NK-92 (cell line): ENCODE data around the gene CDC42EP4.

Experiments used
- DNase-seq: peaks from one replicate; lab custom pipeline; 2025; ENCODE audit not compliant: unreplicated experiment; lab: John Stamatoyannopoulos, UW

Gene CDC42EP4

DNA sequence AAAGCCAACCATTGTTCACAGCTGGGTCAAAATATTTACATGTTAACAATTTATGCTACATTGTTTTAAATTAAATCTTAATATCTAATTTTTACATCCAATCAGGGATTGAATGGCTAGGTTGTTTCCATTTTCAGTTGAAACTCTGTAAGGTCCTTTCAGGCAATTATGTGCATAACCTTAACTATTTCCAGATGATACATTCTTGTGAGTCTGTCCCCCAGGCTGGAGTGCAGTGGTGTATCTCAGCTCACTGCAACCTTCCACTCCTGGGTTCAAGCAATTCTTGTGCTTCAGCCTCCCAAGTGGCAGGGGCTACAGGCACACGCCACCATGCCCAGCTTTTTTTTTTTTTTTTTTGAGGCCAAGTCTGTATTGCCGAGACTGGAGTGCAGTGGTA lies 10.4 kb downstream of the CDC42EP4 start:
- DNase-seq = no peak

DNA sequence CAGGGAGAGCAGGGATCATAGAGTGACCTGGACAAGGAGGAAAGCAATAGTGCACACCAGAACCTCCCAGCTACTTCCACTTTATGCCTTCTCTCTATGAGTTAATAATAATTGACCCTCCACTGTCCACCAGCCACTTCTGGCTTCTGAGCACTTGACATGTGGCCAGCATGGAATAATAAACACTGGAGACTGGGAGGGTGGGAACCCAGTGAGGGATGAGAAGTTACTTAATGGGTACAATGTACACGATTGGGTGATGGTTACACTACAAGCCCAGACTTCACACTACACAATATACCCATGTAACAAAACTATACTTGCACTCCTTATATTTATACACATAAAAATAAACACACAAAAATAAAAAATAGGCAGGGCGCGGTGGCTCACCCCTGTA lies 11.4 kb downstream of the CDC42EP4 start:
- DNase-seq = no peak

DNA sequence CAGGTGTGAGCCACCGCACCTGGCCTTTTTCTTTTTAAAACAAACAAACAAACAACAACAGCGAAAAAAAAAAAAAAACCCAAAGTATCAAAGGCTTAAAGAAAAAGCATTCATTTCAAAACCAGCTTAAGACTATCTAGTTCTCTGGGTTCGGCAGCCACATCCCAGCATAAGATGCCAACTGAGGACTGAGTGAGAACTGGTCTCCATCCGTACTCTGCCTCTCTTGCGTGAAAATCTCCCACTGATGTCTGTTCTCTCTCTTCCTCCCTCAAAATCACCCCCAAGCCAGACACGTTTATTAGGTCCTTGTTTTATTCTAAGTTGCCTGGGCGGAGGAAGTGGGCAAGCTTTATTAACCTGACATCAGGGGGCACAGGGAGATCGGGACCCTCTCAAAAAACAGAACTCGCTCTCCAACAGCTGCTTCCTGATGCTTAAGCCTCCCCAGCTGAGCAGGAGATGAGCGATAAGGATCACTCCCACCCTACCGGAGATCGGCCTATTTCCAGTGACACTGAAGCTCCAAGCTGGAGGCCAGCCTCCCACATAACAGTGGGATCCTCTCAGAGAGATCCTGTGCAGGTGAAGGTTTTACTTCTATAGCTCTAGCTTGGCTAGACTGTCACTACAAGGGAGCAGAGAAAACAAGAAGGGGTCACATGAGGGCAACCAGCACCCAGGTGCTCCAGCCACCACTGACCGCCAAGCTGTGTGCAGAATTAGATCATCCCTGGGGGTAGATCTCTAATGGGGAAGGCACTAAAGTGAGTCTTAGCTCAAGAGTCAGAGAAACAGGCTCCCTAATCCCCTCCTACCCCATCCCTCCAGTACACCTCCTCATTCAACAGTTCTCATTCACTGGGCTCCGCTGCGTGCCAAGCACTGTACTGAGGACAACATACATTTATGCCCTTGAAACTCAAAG lies 13.6 kb downstream of the CDC42EP4 start:
- no peak for DNase-seq

DNA sequence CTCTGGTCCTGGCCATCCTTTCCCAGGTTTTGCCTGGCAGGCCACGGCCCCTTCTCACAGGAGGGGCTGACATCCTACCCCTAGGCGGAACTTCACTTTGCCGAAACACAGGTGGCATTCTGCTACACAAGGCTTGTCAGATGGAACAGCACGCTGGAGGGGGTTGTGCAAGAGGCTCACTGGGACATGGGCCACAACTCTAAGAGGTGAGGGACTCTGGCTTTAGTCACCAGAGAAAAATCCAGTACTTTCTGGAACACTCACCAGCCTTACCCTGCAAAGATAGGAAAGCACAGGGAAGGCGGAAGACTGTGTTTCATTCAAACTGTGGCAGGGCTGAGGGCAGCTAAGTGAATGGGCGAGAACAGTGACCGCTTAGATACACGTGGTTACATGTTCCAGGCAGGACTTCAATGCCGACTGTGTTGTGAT lies 18.3 kb downstream of the CDC42EP4 start:
- no peak for DNase-seq

DNA sequence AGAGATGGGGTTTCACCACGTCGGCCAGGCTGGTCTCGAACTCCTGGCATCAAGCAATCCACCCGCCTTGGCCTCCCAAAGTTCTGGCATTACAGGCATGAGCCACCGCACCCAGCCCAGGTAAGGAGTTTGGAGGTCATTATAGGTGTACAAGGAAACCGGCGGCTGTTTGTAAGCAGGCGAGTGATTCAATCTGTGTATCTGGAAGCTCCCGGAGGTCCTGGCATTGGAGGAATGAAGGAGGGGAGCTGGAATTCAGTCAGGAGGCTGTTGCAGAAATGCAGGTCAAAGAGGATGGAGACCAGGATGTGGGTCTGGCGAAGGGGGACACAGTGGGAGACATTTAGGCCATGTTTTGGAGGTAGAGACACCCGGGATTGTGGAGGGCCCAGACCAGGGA lies 18.8 kb downstream of the CDC42EP4 start:
- no peak for DNase-seq

DNA sequence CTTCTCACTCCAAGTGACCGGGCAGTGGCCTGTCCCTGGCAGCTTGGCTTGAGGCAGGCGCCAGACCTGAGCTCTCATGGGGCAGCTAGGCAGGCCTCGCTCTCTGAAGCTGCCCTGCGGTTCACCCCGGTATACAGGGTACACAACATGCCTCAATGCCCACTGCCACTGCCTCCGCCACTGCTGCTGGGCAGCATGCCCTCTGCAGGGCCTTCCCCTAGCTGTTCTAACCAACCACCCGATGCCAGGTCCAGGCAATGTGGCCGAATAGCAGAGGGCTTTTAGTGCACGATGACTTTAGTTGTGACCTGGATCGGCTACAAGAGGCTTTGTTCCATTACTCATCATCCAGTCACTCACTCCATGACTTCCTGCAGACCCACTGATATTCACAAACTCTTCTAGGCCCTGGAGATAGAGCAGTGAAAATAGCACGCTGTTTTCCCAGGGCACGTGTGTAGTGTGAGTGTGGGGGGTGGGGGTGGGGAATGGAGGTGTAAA lies 19.7 kb downstream of the CDC42EP4 start:
- no peak for DNase-seq

DNA sequence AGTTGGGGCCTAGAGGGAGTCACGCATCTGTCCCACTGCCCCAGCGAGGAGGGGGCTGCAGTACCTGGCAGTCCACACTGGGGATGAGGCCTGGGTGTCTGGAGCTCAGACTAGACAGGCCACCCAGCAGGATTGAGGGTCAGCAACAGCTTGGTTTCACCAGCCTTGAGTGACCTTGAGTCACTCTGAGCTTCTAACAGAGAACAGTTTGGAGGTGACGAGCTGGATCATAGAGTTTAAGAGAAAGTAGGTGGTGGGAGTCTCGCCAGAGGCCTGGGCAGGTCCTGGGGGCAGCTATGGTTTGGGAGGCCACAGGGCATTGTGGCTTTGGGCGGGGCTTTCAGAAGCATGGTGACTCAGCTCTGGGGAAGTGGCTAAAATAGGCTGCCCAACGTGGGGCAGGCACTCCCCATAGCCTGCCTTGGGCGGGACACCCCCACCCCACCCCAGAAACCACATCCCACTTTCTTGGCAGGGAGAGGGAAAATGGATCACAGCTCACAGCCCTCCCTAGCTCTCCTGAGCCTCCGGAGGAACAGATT lies 20.5 kb downstream of the CDC42EP4 start:
- no peak for DNase-seq

DNA sequence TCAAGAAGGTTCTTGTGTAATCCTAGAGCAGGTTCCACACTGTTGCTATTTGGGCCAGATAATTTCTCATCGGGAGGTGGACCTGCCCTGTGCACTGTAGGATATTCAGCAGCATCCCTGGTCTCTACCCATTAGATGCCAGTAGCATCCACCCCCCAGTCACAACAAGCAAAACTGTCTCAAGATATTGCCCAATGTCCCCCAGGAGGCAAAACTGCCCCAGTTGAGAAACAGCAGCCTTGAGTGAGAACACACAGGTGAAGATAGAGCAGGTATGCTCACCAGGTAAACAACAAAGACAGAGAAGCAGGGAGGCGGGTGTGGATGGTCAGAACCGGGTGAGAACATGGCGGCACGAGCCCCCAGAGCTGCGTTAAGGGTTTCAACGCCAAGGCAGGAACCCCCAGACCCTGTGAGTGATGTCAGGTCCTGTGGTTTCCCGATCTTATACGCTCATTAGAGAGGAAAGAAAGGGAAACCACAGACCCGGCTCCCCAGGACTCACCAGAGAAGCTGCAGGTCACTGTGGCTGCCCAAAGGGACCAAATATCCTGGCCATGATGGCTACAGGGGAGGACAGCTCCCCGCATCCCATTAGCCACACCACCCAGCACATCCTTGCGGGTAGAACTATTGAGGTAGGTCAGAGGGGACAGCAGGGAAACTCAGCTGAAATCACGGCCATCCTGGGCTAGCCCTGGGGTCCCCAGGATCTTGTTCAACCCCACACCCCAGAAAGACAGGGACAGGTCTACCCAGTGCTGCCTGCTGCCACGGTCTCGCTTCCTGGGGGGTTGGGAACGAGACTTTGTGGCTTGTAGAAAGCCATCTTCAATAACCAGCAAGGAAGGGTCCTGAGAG lies 21.2 kb downstream of the CDC42EP4 start:
- no peak for DNase-seq

DNA sequence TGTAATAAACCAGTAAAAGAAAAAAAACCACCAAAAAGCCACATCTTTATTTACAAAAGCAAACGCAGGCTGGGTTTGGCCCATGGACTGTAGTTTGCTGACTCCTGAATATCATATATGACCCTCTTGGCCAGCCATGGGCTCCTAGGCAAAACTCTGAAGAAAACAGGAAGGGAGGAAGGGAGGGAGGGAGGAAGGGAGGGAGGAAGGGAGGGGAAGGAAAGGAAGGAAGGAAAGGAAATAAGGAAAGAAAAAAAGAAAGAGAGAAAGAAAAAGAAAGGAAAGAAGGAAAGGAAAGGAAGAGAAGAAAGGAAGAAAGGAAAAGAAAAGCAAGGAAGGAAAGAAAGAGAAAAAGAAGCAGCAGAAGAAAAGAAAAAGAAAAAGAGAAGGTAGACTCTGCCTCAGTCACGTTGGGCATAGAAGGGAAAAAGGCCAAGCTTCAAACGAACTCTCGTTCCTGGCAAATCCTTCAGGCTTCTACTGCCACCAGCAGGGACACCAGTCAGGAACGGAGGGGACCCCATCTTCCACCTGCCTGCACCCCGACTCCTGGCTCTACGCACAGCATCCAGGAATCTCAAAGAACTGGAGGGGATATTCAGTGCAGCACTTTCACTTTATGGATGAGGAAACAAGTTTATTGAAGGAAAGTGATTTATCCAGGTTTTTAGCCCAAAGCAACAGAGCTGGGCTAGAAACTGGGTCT lies 22.1 kb downstream of the CDC42EP4 start:
- DNase-seq = no peak

DNA sequence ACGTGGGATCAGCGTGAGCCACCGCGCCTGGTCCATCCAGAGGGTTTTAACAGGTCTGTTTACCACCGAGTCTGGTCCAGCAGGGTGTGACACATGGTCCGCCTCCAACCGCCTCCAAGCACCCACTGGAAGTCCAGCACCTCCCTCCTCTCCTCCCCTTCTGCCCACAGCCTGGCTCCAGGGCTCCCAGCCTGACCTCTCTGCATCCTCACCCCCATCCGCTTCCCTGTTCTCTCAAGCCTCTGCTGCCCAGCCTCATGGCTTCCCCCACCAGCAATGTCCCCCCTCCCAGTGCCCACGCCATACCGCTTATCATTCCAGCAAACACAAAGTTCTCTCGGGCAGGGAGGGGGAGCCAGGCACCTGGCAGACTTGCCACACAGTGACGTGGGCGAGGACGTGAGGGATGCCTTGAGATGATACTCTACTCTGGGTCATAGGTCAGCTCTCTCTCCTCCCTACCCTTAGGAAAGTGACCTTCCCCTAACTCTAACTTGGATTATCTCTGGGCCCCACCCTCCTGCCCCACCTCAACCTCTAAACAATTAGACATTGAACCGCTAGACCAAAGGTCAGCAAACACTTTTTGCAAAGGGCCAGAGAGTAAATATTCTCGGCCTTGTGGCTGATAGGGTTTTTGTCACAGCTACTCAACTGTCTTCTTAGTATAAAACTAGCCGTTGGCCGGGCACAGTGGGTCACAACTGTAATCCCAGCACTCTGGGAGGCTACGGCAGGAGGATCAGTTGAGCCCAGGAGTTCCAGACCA lies 23.1 kb downstream of the CDC42EP4 start:
- DNase-seq = no peak

DNA sequence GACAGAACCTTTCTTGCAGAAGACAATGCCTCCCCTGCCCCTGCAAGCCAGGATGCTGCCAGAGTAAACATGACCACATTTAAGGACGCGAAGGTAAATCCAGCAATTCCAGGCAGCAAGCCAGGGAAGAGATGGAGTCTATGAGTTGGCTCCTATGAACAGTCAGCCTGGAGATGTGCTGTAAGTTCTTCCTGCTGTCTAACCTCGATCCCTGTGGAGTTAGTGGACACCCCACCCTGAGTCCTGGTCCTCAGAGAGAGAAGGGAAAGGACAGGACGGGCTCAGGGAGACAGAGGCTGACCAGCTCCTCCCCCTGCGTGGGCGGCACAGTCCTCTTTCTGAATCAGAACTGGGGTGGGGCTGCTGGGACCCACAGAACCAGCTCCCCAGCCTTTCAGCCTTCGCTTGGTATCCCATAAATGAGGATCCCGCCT lies 24.9 kb downstream of the CDC42EP4 start:
- no peak for DNase-seq

DNA sequence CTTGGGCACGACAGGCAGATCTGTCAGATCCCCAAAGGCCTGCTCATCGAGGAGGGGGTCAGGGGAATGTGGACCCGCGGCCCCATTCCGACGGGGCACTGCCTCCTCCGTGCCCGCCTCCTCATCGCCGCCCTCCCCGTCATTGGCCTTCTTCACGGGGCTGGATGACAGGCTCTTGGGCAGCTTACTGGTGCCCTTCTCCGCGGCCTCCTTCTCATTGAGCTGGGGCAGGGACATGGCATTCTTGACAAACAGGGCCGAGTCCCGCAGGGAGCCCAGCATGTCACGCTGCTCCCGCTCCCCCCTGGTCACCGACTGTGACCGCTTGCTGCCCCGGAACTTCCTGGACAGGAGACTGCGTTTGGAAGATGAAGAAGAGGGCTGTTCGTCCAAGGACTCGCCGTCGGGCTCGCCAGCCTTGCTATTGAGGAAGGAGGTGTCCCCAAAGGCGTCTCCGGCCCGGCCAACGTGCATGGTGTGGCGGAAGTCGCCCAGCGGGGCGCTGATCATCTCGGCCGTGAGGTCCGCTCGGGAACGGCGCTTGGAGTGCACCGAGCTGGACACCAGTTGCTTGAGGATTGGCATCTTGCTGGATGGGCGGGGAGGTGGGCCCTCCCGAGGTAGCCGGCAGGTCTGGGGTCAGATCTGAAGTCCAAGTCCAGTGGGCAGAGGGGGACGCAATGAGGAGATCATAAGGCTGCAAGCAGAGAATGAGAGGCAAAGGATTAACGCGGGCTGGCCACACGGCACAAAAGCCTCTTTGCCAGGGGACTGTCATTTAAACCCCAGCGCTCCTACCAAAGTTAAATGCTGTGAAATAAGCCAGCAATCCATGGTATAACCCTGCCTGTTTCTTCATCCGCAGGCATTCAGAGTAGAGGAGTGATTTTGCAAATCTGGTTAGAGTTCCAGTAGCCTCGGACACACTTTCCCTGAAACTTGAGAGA lies 25.6 kb downstream of the CDC42EP4 start:
- no peak for DNase-seq

DNA sequence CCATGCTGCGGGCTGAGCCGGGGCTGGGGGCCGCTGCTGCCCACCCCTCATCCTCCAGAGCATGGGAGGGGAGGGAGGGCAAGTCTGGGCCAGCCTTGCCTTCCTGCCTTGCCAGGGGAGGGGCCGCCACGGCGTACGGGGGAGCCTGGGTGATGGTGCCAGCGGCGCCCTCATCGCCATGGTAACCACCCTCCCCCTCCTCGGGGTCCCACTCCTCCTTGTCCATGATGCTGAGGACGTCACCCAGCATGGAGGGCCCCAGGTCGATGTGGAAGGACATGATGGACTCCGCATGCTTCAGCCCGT lies 26.2 kb downstream of the CDC42EP4 start:
- DNase-seq = no peak

DNA sequence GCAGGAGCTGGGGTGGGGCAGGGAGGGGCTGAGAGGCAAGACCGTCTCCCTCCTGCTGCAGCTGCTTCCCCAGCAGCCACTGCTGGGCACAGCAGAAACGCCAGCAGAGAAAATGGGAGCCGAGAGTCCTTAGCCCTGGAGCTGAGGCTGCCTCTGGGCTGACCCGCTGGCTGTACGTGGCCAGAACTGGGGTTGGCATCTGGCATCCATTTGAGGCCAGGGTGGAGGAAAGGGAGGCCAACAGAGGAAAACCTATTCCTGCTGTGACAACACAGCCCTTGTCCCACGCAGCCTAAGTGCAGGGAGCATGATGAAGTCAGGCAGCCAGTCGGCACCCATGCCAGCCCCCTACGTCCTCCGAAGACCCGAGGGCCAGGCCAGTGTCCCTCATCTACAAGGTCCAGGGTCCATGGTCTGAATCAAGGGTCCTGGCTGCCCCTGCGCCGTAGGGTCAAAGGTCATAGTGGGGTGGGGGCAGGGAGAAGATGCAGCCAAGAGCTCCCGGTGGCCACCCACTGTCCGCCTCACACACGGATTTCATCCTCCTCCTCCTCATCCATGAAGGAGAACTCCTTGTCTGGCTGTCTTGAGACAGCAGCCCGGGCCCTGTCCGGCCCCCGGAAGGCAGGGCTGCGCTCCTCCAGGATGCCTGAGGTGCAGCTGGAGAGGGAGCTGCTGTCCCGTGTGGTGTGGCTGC lies 26.7 kb downstream of the CDC42EP4 start:
- DNase-seq = no peak

DNA sequence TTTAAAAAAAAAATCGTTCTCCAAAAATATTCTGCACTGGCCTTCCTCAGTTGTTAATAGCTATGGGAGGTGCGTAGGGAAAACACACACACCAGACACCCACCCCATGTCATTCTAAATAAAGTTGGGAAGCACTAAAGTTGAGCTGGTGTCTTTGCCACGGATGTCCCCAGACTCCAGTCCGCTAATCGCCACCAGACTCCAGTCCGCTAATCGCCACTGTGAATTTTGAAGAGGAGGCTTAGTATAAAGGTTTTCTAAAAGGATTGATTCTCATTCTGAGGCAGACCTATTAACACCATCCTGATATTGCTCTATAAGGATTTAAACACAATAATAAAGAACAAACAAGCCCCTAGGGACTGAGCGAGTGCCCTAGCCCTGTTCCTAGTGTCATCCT lies 27.4 kb downstream of the CDC42EP4 start:
- DNase-seq = no peak

DNA sequence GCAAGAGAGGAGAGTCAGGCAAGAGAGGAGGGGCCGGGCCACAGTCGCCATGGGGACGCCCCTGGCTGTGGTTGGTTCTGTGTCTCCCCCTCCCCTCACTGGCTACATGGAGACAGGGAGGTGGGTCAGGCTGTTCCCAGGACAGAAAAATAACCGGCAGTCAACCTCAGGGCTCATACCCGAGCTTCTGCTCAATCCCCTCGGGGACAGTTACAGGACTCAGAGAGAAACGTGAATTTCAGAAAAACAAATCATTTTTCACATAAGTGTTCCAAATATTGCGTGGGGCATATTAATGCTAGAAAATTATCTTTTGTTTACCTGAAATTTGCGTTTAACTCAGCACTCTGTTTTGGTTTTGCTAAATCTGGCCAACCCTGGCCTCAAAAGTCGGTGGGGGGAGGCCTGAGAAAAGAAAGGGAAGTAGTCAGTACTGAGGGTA lies 27.9 kb downstream of the CDC42EP4 start:
- DNase-seq = no peak

DNA sequence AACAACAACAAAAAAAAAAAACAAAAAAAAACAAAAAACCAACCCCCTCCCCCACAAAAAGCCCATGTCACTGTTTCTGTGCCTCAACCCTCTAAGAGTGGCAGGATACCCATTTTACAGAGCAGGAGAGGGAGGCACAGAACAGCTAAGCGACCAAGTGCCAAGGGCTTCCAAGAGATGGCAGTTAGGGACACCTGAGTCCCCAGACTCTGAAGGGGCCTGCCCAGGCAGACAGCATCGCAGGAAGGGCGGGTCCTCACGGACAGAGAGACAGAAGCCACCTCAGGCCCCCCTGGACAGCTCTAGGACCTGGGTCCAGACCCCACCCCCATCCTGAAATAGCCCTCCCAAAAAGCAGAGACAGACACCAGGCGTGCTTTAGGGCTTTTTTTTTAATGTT lies 28.6 kb downstream of the CDC42EP4 start:
- DNase-seq = no peak

DNA sequence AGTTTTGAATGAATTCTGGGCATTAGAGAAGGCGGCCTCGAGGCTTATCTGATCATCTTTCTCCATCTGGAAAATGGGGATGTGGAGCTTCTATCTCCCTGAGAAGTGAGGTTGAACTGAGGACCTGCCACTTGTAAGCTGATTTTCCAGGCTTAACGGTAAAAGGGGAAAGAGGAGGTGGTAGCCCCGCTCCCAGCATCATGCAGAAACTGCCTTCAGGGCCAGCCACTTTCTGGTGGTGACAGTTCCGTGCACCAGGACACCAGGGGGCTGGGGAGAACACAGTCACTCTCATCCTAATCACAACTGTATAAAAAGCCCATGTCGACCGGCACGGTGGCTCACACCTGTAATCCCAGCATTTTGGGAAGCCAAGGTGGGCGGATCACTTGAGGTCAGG lies 29.2 kb downstream of the CDC42EP4 start:
- no peak for DNase-seq

DNA sequence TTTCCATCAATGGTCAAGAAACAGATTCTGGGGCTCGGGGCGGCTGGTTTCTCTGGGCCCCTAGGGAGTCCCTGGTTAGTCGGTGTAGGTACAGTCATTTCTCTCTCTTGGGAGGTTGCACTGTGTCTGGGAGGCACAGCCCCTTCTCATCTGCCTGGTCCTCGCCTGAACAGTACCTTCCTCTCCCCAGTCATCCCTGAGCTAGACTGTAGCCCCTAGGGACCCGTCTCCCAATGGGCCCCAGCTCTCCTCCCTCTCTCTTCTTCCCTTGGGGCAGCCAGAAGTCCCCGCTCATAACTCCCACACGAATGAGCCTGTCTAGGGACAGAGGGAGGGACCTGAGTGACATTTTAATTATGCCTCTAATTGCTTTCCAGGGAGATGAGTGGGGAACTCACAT lies 29.9 kb downstream of the CDC42EP4 start:
- no peak for DNase-seq
